Head of caudate nucleus (tissue), 42 donors: ENCODE measurements around the gene MCM9.

Source experiments
- DNase-seq, 42 donors: peaks; one replicate each; pipeline versions ENCODE4 v3.0.0 to v3.0.0-alpha.2; 2020 to 2021; ENCODE audit warnings: mixed read lengths in 7 of 42
- intact Hi-C: fragments of 100-400 bp; cut with DNase I; formaldehyde crosslinking; loops from one replicate; pipeline ENCODE4 v1.15.0; 2022

MCM9 gene

GRCh38 chr6:118934461-118935330 is at the start of gene MCM9:
MCM9 (minus strand) TSS chr6:118935159; CDS start chr6:118931723, 3,436 bp downstream.
- intact Hi-C loops = loop anchor here (2.0 kb wide), 1 partner anchor 40 kb away; the partner anchor contains the start of gene ASF1A

DNA sequence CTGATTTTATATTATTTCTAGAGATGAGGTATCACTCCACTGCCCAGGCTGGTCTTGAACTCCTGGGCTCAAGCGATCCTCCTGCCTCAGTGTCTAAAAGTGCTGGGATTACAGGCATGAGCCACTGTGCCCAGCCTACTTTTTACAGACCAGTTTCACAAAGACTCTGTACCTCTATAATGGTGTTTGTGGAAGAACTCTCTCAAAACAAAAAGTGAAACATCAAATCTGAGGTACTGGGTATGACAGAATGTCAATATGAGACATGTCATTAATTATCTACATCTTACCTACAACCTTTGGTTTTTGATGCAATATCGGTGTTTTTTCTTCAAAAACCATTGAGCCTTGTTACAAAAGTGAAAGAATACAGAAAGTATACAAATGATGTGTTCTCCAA is 49.4 kb upstream of the MCM9 start:
- intact Hi-C loops = no loop called here
- DNase-seq = no peak

More at GRCh38 chr6:118934461-118935330, at the start of gene MCM9:
- DNase-seq = peak; percentile 51 to 95 (median 88)

DNA sequence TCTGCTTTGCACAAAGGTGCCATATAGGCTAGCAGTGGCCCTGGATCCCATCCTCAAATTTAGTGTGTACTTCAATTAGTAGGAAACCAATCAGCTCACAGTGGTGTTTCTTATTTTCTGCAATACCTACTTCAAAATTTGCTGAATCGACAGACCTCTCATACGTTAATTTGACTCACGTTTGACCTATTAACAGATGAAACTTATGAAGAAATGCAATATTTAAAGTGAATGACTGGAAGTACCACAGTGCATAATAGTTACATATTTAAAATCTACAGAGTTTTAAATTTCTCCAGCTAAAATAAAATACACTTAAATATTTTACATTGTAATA is 47.6 kb upstream of the MCM9 start:
- no peak for DNase-seq
- intact Hi-C loops = no loop called here

DNA sequence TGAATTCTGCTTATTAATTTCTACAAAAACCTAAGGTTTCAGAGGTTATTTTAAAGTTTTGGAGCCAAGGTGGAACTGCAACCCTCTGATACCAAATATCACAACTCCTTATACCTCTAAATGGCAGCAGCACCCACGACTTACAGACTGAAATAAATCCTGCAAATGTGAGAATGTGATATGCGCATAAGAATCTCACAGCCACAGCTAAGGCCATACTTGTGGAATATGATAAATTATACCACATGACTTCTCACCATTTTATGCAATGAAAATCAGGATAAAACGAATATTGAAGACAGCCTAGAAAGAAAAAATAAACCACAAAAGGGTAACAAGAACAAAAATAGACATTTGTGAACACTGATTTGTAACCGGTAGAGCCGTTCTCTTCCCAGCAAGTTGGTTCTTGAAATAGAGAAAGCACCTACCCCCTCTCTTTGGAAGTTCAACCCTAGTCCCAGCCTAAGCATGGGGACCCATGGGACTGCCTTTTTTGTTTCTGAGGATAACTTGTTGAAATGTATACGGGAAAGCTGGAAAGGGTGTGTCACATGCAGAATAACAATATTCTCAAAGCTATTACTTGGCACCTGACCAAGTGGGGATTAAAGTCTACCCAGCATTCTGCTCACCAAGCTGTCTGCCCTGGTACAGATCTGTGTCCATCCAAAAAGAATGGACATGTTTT is 47.1 kb upstream of the MCM9 start:
- intact Hi-C loops = no loop called here
- no peak for DNase-seq

DNA sequence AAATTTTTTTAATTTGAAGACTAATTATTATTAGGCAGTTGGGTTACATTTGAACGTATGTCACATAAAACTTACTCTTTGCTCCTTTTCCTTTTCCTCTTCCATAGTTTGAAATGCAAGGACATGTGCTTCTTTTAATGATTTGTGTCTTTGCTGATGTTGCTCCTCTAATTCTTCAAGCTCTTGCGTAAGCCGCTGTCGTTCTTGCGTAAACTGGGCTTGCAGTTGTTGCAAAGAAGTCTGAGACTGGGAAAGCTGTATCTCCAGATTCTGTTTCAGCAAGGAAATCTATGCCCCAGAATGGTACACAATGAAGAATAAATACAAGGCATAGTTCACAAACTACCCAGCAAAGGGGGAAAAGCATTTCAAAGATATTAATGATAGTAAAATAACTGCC is 45.1 kb upstream of the MCM9 start:
- intact Hi-C loops = no loop called here
- no peak for DNase-seq

GRCh38 chr6:118974790-118975189 is 39.8 kb upstream of the MCM9 start:
- intact Hi-C loops = no loop called here
- DNase-seq = no peak

GRCh38 chr6:118971682-118972081 is 36.7 kb upstream of the MCM9 start:
- intact Hi-C loops = no loop called here
- no peak for DNase-seq

DNA sequence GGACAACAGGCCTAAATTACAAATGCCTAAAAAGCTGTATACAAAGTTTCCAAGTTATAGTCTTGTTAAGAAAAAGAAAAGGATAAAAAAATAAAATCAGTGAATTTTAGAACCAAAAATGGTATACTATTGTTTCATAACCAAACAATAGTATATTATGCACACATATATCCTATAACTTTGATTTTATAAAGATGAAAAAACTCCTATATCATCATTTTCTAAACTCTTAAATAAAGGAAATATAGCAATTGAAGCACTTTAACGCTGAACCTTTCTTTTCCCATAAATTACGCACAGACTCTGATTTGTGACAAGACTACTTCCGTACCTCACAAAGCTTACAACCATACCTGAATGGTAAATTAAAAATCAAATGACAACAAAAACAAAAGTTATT is 35.9 kb upstream of the MCM9 start:
- intact Hi-C loops = no loop called here
- DNase-seq = no peak

GRCh38 chr6:118968416-118968815 is 33.5 kb upstream of the MCM9 start:
- intact Hi-C loops = loop anchor here (2.0 kb wide), 1 partner anchor 142 kb away; no protein-coding TSS in a partner anchor
- DNase-seq = peak in 4 of 42 donors; percentile 7 to 31 (median 12)

GRCh38 chr6:118967239-118967638 is 32.3 kb upstream of the MCM9 start:
- intact Hi-C loops = no loop called here
- DNase-seq = no peak

- intact Hi-C loops = no loop called here
- DNase-seq = no peak
Measured at GRCh38 chr6:118965843-118966370, 30.9 kb upstream of the MCM9 start.

GRCh38 chr6:118965371-118965770 is 30.4 kb upstream of the MCM9 start:
- intact Hi-C loops = no loop called here
- no peak for DNase-seq

GRCh38 chr6:118963003-118963402 is 28.0 kb upstream of the MCM9 start:
- DNase-seq = no peak
- intact Hi-C loops = no loop called here

DNA sequence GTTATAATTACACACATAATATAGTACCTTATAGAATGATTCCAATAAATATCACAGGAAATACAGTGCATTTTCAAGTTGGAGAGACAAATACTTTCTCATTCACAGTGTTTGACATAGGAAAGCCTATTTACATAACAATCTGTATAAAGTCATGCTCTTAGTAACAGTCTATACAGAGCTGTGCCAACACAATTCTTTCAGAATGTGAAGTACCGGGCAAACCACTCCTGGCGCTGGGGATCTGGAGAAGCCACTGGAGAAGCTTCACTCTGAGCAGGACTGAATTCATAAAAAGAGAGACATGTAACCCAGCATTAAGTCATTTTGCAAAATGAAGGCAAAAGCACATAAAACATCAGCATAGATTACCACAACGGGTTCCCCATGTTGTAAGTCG is 24.9 kb upstream of the MCM9 start:
- intact Hi-C loops = no loop called here
- DNase-seq = no peak

DNA sequence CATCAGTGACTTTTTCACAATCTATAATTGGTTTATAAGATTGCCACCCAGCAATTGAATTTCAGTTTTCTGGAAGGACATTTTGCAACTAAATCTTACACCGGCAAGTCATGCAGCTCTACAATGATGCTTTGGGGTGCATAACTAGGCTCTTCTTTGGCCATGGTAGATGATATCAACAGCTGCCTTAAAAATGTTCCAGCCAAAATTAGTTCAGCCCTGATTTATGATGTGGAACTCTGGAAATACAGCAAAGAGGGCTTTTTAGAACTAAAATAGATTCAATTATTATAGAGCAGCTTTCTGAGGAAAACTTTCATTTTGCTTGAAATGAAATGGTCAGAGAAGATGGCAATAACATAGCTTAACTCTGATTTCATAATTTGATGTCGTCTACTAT is 18.4 kb upstream of the MCM9 start:
- intact Hi-C loops = no loop called here

DNA sequence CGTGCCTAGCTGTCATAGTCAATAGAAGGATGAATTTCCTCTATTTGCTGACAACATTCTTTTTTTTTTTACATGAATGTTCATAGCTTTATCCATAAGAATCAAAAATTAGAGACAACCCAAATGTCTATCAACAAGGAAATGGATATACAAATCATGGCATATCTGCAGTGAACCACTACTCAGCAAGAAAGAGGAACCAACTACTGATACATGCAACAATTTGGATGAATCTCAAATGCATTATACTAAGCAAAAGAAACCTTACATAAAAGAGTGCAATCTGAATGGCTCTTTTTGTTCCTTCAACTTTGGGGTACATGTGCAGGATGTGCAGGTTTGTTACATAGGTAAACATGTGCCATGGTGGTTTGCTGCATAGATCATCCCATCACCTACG is 17.7 kb upstream of the MCM9 start:
- intact Hi-C loops = no loop called here
- DNase-seq = no peak

More for the DNA sequence above, 18.4 kb upstream of the MCM9 start:
- no peak for DNase-seq

GRCh38 chr6:118945217-118945616 is 10.3 kb upstream of the MCM9 start:
- no peak for DNase-seq
- intact Hi-C loops = no loop called here

GRCh38 chr6:118940770-118941169 is 5.8 kb upstream of the MCM9 start:
- DNase-seq = no peak
- intact Hi-C loops = no loop called here

- peak in 27 of 42 donors; percentile 5 to 68 (median 33) for DNase-seq
- intact Hi-C loops = no loop called here
Measured at GRCh38 chr6:118939683-118940082, 4.7 kb upstream of the MCM9 start.
